Measurements from ENCODE around the gene AMPH.
"Not testable (repeated sequence)": the region's sequence is repeated elsewhere in the genome, so short reads cannot be mapped to it uniquely, and the experiment has no call there.

The AMPH gene

DNA sequence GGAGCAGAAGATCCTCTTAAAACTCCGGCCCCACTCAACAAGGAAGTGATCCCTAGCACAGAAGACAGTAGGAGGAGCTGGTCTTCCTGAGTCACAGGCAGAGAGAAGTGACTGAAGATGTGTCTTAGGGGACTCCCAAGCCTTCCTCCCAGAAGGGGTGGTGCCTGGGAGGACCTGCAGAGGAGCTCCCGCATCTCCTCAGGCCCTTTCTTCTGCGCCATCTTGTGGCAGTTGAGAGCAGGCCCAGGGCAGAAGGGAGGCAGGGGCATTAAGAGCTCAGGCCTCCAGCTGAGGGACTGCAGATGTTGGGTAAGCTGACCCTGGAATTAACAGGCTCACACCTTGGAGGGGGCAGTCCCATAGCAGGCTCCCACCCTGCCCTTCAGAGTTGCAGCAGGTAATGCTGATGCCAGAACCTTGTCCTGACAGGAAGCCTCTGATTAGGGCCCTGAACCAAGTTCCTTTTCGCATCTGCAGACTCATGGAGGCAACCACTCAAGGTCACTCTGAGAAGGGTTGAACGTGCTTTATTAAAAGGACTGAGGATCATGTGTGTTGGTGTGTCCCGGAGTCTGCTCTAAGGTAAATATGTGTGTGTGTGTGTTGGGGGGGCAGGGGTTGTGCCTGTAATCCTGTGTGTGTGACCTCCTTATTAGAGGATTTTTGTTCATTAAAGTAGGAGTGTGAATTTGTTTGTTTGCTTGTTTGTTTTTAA, 281.1 kb downstream of the AMPH start:
- not testable (repeated sequence) for H3K9ac ChIP-seq (ENCODE audit: low read length); H3K4me3 ChIP-seq (ENCODE audit: low read length); H3K36me3 ChIP-seq (ENCODE audit: control insufficient read depth, insufficient read depth, low read length); H3K27me3 ChIP-seq (ENCODE audit: control insufficient read depth, insufficient read depth, low read length); H3K4me1 ChIP-seq (ENCODE audit: control insufficient read depth, insufficient read depth, low read length); H3K9me3 ChIP-seq (ENCODE audit: control insufficient read depth, low read length)

DNA sequence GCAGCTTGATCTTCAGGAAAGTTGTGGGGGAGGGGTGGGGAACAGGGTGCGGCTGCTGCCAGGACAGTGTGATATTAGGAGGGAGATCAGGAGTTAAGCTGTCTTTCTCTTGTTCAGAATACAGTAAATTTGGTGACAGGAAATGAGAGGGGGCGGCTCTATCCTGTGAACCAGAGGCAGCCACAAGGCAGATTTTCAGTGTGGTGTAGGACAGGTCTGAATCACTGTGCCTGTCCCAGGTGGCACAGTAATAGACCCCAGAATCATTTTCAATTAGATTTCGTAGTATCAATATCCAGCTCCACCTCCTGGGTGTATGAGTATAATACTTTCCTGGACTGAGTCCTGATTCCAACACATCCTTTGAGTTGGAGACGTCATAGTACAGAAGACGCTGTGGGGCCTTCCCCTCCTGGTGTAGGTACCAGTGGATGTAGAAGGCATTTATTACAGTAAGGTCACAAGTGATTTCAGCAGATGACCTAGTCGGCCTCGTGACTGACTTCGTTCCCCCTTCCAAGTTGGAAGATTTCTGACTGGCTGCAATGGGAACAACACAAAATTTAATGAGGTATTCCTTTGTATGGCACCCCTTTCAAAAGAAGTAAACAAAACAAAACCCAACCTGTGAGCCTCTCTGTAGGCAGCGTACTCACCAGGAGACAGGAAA, 281.9 kb downstream of the AMPH start:
- not testable (repeated sequence) for H3K9me3 ChIP-seq (ENCODE audit: control insufficient read depth, low read length); H3K9ac ChIP-seq (ENCODE audit: low read length); H3K4me1 ChIP-seq (ENCODE audit: control insufficient read depth, insufficient read depth, low read length); H3K4me3 ChIP-seq (ENCODE audit: low read length); H3K36me3 ChIP-seq (ENCODE audit: control insufficient read depth, insufficient read depth, low read length); H3K27me3 ChIP-seq (ENCODE audit: control insufficient read depth, insufficient read depth, low read length)

DNA sequence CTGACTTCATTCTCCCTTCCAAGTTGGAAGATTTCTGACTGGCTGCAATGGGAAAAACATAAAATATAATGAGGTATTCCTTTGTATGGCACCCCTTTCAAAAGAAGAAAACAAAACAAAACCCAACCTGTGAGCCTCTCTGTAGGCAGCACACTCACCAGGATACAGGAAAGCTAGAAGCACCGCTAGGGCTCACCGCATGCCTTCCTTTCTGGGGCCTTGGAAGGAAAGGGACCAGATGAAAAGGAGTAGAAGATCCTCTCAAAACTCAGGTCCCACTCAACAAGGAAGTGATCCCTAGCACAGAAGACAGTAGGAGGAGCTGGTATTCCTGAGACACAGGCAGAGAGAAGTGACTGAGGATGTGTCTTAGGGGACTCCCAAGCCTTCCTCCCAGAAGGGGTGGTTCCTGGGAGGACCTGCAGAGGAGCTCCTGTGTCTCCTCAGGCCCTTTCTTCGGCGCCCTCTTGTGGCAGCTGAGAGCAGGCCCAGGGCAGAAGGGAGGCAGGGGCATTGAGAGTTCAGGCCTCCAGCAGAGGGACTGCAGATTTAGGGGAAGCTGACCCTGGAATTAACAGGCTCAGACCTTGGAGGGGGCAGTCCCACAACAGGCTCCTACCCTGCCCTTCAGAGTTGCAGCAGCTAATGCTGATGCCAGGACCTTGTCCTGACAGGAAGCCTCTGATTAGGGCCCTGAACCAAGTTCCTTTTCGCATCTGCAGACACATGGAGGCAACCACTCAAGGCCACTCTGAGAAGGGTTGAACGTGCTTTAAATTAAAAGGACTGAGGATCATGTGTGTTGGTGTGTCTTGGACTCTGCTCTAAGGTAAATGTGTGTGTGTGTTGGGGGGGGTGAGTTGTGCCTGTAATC, 285.6 kb downstream of the AMPH start:
- H3K9me3 ChIP-seq (ENCODE audit: control insufficient read depth, low read length); H3K9ac ChIP-seq (ENCODE audit: low read length); H3K27me3 ChIP-seq (ENCODE audit: control insufficient read depth, insufficient read depth, low read length); H3K4me3 ChIP-seq (ENCODE audit: low read length); H3K4me1 ChIP-seq (ENCODE audit: control insufficient read depth, insufficient read depth, low read length); H3K36me3 ChIP-seq (ENCODE audit: control insufficient read depth, insufficient read depth, low read length): not testable (repeated sequence)

DNA sequence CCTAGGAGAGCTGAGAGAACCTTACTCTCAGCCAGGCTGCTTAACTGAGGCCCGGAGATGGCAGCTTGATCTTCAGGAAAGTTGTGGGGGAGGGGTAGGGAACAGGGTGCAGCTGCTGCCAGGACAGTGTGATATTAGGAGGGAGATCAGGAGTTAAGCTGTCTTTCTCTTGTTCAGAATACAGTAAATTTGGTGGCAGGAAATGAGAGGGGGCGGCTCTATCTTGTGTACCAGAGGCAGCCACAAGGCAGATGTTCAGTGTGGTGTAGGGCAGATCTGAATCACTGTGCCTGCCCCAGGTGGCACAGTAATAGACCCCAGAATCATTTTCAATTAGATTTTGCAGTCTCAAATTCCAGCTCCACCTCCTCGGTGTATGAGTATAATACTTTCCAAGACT, 286.4 kb downstream of the AMPH start:
- H3K9ac ChIP-seq (ENCODE audit: low read length); H3K4me1 ChIP-seq (ENCODE audit: control insufficient read depth, insufficient read depth, low read length); H3K4me3 ChIP-seq (ENCODE audit: low read length); H3K27me3 ChIP-seq (ENCODE audit: control insufficient read depth, insufficient read depth, low read length); H3K36me3 ChIP-seq (ENCODE audit: control insufficient read depth, insufficient read depth, low read length); H3K9me3 ChIP-seq (ENCODE audit: control insufficient read depth, low read length): not testable (repeated sequence)

DNA sequence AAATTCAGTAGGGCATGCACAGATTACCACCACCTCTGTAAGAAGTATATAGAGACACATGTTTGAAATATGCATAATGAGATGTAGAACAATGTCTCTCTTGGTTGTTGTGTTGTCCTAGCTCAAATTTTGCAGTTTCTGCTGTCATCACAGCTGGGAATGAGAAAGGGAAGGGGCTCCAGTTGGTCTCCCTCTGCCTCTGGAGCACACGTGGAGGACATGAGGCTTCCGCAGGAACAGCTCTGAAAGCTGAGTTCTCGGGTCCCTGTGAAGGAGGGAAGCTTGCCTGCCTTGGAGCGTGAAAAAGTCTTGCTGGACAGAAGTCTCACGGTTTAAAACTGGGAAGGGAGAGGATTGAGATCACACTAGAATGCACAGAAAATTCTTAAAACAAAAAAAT, 289.0 kb downstream of the AMPH start:
- H3K4me3 ChIP-seq (ENCODE audit: low read length); H3K27me3 ChIP-seq (ENCODE audit: control insufficient read depth, insufficient read depth, low read length): not testable (repeated sequence)

DNA sequence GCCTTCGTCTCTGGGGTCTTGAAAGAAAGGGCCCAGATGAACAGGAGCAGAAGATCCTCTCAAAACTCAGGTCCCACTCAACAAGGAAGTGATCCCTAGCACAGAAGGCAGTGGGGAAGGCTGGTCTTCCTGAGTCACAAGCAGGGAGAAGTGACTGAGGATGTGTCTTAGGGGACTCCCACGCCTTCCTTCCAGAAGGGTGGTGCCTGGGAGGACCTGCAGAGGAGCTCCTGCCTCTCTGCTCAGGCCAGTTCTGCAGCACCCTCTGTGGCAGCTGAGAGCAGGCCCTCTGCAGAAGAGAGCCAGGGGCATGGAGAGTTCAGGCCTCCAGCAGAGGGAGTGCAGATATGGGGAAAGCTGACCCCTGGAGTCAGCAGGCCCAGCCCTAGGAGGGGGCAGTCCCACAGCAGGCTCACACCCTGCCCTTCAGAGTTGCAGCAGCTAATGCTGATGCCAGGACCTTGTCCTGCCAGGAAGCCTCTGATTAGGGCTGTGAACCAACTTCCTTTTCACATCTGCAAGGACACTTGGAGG, 289.9 kb downstream of the AMPH start:
- not testable (repeated sequence) for H3K27me3 ChIP-seq (ENCODE audit: control insufficient read depth, insufficient read depth, low read length); H3K9me3 ChIP-seq (ENCODE audit: control insufficient read depth, low read length); H3K36me3 ChIP-seq (ENCODE audit: control insufficient read depth, insufficient read depth, low read length); H3K4me1 ChIP-seq (ENCODE audit: control insufficient read depth, insufficient read depth, low read length); H3K9ac ChIP-seq (ENCODE audit: low read length); H3K4me3 ChIP-seq (ENCODE audit: low read length)

More for the DNA sequence above, 289.0 kb downstream of the AMPH start:
- not testable (repeated sequence) for H3K36me3 ChIP-seq (ENCODE audit: control insufficient read depth, insufficient read depth, low read length); H3K4me1 ChIP-seq (ENCODE audit: control insufficient read depth, insufficient read depth, low read length); H3K9ac ChIP-seq (ENCODE audit: low read length); H3K9me3 ChIP-seq (ENCODE audit: control insufficient read depth, low read length)

DNA sequence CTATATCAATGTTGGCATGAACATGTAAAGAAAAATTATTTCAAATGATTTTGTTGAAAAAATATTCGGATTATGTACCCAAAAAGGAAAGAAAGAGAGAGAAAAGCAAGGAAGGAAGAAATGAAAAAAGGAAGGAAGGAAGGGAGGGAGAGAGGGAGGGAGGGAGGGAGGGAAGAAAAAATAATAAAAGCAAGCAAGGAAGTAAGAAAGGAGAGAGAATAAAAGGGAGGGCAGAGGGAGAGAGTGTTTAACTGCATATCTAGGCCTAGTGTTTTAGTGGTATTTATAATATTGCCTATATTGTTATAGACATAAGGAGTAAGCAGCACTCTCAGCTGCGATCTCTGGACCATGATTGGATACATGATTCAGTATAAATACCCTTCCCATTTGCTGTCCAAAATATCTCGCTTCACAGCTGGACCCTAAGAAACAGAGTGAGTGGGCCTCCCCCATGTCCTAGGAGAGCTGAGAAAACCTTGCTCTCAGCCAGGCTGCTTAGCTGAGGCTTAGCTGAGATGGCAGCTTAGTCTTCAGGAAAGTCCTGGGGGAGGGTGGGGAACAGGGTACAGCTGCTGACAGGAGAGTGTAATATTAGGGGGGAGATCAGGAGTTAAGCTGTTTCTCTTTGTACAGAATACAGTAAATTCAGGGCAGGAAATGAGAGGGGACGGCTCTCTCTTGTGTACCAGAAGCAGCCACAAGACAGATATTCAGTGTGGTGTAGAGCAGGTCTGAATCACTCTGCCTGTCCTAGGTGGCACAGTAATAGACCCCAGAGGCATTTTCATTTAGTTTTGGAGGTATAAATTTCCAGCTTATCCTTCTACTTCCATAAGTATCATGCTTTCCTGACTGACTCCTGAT, 291.0 kb downstream of the AMPH start:
- H3K4me3 ChIP-seq (ENCODE audit: low read length), result no peak overlapping the region

DNA sequence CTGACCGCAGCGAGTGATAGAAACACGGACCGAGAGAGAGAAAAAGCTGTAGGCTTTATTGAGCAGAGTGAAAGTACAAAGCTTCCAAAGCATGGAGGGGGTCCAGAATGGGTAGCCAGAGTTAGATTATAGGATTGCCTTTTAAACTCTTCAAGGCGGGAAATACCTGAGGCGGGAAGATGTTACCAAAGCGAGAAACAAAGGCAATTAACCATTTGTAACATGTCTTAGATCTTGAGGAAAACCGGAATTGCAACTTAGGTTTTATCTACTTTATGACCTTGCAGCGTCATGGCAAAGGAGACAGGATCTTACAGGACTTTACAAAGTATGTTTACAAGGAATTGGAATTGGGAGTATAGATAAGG, 295.0 kb downstream of the AMPH start:
- H3K9me3 ChIP-seq (ENCODE audit: control insufficient read depth, low read length); H3K4me3 ChIP-seq (ENCODE audit: low read length); H3K36me3 ChIP-seq (ENCODE audit: control insufficient read depth, insufficient read depth, low read length); H3K4me1 ChIP-seq (ENCODE audit: control insufficient read depth, insufficient read depth, low read length); H3K9ac ChIP-seq (ENCODE audit: low read length); H3K27me3 ChIP-seq (ENCODE audit: control insufficient read depth, insufficient read depth, low read length): not testable (repeated sequence)

More for the DNA sequence above, 291.0 kb downstream of the AMPH start:
- Histone ChIP-seq H3K4me1 (ENCODE audit: control insufficient read depth, insufficient read depth, low read length) (no peaks in the 10 kb centered on the region), H3K36me3 (ENCODE audit: control insufficient read depth, insufficient read depth, low read length) (no peaks in the 10 kb centered on the region), H3K9ac (ENCODE audit: low read length) (no peak overlapping the region), H3K27me3 (ENCODE audit: control insufficient read depth, insufficient read depth, low read length) (no peaks in the 10 kb centered on the region), H3K9me3 (ENCODE audit: control insufficient read depth, low read length) (no peaks in the 10 kb centered on the region)

DNA sequence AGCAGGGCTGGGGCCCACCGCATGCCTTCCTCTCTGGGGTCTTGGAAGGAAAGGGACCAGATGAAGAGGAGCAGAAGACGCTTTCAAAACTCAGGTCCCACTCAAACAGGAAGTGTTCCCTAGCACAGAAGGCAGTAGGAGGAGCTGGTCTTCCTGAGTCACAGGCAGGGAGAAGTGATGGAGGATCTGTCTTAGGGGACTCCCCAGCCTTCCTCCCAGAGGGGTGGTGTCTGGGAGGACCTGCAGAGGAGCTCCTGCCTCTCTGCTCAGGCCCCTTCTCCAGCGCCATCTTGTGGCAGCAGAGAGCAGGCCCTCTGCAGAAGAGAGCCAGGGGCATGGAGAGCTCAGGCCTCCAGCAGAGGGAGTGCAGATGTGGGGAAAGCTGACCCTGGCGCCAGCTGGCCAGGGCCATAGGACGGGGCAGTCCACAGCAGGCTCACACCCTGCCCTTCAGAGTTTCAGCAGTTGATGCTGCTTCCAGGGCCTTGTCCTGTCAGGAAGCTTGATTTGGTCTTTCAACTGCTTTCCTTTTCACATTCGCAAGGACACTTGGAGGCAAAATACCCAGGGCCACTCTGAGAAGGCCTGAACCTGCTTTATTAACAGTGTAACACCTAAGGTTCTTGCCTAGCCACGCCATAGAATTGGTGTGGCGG, 295.6 kb downstream of the AMPH start:
- Histone ChIP-seq H3K4me3 (ENCODE audit: low read length) (no peak overlapping the region), H3K27me3 (ENCODE audit: control insufficient read depth, insufficient read depth, low read length) (no peaks in the 10 kb centered on the region), H3K9ac (ENCODE audit: low read length) (no peak overlapping the region)

DNA sequence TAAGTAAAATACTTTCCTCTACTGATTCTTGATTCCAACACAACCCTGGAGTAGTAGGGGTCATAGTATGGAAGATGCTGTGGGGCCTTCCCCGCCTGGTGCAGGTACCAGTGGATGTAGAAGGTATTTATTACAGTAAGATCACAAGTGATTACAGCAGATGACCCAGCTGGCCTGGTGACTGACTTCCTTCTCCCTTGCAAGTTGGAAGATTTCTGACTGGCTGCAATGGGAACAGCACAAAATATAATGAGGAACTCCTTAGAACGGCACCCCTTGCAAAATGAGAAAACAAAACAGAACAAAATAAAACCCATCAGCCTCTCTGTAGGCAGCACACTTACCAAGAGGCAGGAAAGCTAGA, 296.1 kb downstream of the AMPH start:
- Histone ChIP-seq H3K9me3 (ENCODE audit: control insufficient read depth, low read length) (no peaks in the 10 kb centered on the region), H3K4me3 (ENCODE audit: low read length) (no peak overlapping the region), H3K9ac (ENCODE audit: low read length) (no peak overlapping the region), H3K27me3 (ENCODE audit: control insufficient read depth, insufficient read depth, low read length) (no peaks in the 10 kb centered on the region), H3K36me3 (ENCODE audit: control insufficient read depth, insufficient read depth, low read length) (no peaks in the 10 kb centered on the region), H3K4me1 (ENCODE audit: control insufficient read depth, insufficient read depth, low read length) (no peaks in the 10 kb centered on the region)

More for the DNA sequence above, 295.6 kb downstream of the AMPH start:
- Histone ChIP-seq H3K4me1 (ENCODE audit: control insufficient read depth, insufficient read depth, low read length) (no peaks in the 10 kb centered on the region), H3K9me3 (ENCODE audit: control insufficient read depth, low read length) (no peaks in the 10 kb centered on the region), H3K36me3 (ENCODE audit: control insufficient read depth, insufficient read depth, low read length) (no peaks in the 10 kb centered on the region)

DNA sequence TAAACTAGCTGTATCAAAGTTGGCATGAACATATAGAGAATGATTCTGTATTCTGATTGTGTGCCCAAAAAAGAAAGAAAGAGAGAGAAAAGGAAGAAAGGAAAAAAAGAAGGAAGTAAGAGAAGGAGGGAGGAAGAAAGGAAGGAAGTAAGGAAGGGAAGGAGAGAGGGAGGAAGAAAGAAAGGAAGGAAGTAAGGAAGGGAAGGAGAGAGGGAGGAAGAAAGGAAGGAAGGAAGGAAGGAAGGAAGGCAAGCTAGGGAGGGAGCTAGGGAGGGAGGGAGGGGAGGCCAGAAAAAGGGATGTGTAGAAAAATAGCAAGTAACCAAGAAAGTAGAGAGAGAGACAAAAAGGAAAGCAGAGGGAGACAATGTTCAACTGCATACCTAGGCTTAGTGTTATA, 297.0 kb downstream of the AMPH start:
- Histone ChIP-seq H3K9me3 (ENCODE audit: control insufficient read depth, low read length) (no peaks in the 10 kb centered on the region), H3K4me3 (ENCODE audit: low read length) (no peak overlapping the region), H3K4me1 (ENCODE audit: control insufficient read depth, insufficient read depth, low read length) (no peaks in the 10 kb centered on the region)

More for the DNA sequence above, 297.0 kb downstream of the AMPH start:
- no peaks in the 10 kb centered on the region for H3K36me3 ChIP-seq (ENCODE audit: control insufficient read depth, insufficient read depth, low read length)
- no peaks in the 10 kb centered on the region for H3K27me3 ChIP-seq (ENCODE audit: control insufficient read depth, insufficient read depth, low read length)
- H3K9ac ChIP-seq (ENCODE audit: low read length), result no peak overlapping the region
